Measurements from ENCODE around the gene SRP14.

The SRP14 gene

GRCh38 chr15:40003116-40003916 lies 35.7 kb downstream of the SRP14 start:
- H2AFZ ChIP-seq (ENCODE audit: low read depth), result no peak overlapping the region
- H3K9ac ChIP-seq, result no peak overlapping the region
- H3K27ac ChIP-seq, result no peak overlapping the region
- no peaks in the 10 kb centered on the region for H4K20me1 ChIP-seq (ENCODE audit: insufficient read depth)
- no peaks in the 10 kb centered on the region for H3K36me3 ChIP-seq (ENCODE audit: insufficient read depth)
- H3K4me1 ChIP-seq (ENCODE audit: low read depth, poor library complexity, severe bottlenecking), result no peaks in the 10 kb centered on the region
- no peak for TF ChIP-seq CTCF (conservative IDR thresholded peaks at IDR 0.05; ENCODE audit: low read depth, low read length)
- H3K27me3 ChIP-seq (ENCODE audit: insufficient read depth, low read depth), result no peaks in the 10 kb centered on the region
- H3K79me2 ChIP-seq (ENCODE audit: insufficient read depth, low read depth), result no peaks in the 10 kb centered on the region
- H3K4me2 ChIP-seq, result no peak overlapping the region
- H3K4me3 ChIP-seq (IDR thresholded peaks at IDR 0.05; ENCODE audit: insufficient read depth, low read depth, low read length), result no peak overlapping the region

DNA sequence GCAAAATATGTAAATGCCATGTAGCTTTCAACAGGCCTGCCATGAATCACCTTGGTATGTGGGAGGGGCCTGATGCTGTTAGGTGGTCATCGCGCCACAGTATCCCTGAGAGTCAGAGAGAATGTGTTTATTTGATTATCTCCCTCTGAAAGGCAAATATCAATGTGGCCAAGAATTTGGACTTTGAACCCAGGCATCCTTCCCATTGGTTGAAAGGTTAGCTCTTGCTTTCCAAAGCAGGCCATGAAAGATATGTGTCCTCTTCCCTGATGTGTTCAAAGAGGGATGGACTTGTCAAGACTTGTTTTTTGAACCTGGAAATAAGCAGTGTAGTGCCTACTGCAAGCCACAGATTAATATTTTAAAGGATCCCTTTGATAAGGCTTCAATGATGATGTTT lies 36.7 kb downstream of the SRP14 start:
- Histone ChIP-seq H2AFZ (ENCODE audit: low read depth) (no peak overlapping the region), H3K4me1 (ENCODE audit: low read depth, poor library complexity, severe bottlenecking) (no peaks in the 10 kb centered on the region), H4K20me1 (ENCODE audit: insufficient read depth) (no peaks in the 10 kb centered on the region), H3K27me3 (ENCODE audit: insufficient read depth, low read depth) (no peaks in the 10 kb centered on the region), H3K27ac (no peak overlapping the region), H3K36me3 (ENCODE audit: insufficient read depth) (no peaks in the 10 kb centered on the region), H3K79me2 (ENCODE audit: insufficient read depth, low read depth) (no peaks in the 10 kb centered on the region), H3K4me2 (no peak overlapping the region), H3K4me3 (IDR thresholded peaks at IDR 0.05; ENCODE audit: insufficient read depth, low read depth, low read length) (no peak overlapping the region), H3K9ac (no peak overlapping the region)
- TF ChIP-seq CTCF (conservative IDR thresholded peaks at IDR 0.05; ENCODE audit: low read depth, low read length), result no peak

DNA sequence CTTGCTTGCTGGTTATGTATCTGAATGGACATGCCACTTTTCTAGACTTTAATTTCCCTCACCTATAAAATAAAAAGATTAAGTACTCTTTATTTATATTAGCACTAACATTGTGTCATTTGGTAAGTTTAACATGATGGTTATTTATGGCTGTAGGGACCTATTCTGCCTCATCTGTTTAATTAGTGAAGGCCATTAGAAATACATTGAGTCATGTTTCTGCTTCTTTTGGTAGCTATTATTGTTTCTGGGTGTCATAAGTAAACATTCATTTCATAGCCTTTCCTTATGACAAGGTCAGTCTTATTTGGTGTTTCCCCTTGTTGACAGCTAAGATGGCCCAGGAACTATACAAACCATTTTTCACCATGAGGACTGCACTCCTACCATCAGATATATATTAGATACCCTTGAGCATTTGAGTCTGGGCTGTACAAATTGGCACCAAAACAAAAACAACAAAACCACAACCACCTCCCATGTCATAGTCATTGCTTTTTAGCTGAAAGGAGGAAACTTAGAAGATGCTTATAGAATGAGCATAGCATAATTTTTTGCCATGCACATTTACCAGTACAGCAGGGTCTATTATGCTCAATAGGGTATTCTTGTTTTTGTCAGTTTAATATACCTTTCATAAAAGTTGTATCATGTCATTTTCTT lies 39.3 kb downstream of the SRP14 start:
- Histone ChIP-seq H3K36me3 (ENCODE audit: insufficient read depth) (no peaks in the 10 kb centered on the region), H3K27ac (no peak overlapping the region), H3K9ac (no peak overlapping the region), H2AFZ (ENCODE audit: low read depth) (no peak overlapping the region), H3K27me3 (ENCODE audit: insufficient read depth, low read depth) (no peaks in the 10 kb centered on the region), H3K4me1 (ENCODE audit: low read depth, poor library complexity, severe bottlenecking) (no peaks in the 10 kb centered on the region), H3K79me2 (ENCODE audit: insufficient read depth, low read depth) (no peaks in the 10 kb centered on the region), H3K4me2 (no peak overlapping the region), H3K4me3 (IDR thresholded peaks at IDR 0.05; ENCODE audit: insufficient read depth, low read depth, low read length) (no peak overlapping the region), H4K20me1 (ENCODE audit: insufficient read depth) (no peaks in the 10 kb centered on the region)
- no peak for TF ChIP-seq CTCF (conservative IDR thresholded peaks at IDR 0.05; ENCODE audit: low read depth, low read length)

DNA sequence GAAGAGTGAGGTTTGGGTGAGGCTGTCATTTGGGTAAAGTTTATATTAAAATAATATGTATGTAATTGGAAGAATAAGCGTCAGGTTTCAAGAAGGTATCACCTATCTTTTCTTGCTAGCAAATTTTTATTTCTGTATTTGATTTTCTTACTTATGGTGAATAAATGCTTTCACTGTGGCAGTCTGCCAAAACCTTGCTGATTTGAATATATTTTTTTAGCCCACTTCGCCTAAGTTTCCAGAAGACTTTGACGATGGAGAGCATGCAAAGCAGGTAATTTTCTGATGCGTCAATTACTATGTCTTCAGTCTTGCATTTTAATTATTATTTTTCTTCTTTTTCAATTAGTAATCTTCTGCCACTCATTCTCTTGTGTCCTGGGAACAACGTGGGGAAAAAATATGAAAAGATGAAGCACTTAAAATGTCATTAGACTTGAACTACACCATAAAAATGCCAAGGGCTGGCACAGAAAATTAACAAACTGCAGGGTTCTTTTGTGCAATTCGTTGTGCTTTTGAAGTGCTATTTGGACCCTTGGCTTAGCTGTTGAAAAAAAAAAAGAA lies 40.4 kb downstream of the SRP14 start:
- no peaks in the 10 kb centered on the region for H4K20me1 ChIP-seq (ENCODE audit: insufficient read depth)
- no peaks in the 10 kb centered on the region for H3K79me2 ChIP-seq (ENCODE audit: insufficient read depth, low read depth)
- no peak overlapping the region for H3K4me2 ChIP-seq
- H3K4me1 ChIP-seq (ENCODE audit: low read depth, poor library complexity, severe bottlenecking), result no peaks in the 10 kb centered on the region
- H2AFZ ChIP-seq (ENCODE audit: low read depth), result no peak overlapping the region
- no peaks in the 10 kb centered on the region for H3K27me3 ChIP-seq (ENCODE audit: insufficient read depth, low read depth)
- H3K9ac ChIP-seq, result no peak overlapping the region
- no peak overlapping the region for H3K27ac ChIP-seq
- no peak overlapping the region for H3K4me3 ChIP-seq (IDR thresholded peaks at IDR 0.05; ENCODE audit: insufficient read depth, low read depth, low read length)
- TF ChIP-seq CTCF (conservative IDR thresholded peaks at IDR 0.05; ENCODE audit: low read depth, low read length), result no peak
- H3K36me3 ChIP-seq (ENCODE audit: insufficient read depth), result no peaks in the 10 kb centered on the region
